Measurements from ENCODE around the gene PDE6H.

DNA sequence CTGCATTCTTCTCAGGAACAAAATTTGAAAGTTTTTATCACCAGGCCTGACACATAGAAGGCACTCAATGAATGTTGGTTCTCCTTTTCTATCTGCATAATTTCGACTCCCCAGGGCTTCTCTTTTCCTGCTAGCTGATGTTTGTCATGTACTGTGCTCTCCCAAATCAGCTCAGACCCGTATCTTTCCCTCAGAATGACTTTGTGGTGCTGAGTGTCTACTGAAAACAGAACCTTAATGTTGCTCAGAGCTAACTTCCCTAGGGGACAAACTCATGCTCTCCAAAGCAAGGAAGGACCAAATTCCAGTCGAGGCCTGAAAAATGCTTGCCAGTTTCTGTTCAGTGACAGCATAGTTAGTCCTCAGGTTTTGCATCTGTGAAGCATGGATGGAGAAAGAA, 13.4 kb upstream of the PDE6H start:
- TF ChIP-seq, protein P1, sequence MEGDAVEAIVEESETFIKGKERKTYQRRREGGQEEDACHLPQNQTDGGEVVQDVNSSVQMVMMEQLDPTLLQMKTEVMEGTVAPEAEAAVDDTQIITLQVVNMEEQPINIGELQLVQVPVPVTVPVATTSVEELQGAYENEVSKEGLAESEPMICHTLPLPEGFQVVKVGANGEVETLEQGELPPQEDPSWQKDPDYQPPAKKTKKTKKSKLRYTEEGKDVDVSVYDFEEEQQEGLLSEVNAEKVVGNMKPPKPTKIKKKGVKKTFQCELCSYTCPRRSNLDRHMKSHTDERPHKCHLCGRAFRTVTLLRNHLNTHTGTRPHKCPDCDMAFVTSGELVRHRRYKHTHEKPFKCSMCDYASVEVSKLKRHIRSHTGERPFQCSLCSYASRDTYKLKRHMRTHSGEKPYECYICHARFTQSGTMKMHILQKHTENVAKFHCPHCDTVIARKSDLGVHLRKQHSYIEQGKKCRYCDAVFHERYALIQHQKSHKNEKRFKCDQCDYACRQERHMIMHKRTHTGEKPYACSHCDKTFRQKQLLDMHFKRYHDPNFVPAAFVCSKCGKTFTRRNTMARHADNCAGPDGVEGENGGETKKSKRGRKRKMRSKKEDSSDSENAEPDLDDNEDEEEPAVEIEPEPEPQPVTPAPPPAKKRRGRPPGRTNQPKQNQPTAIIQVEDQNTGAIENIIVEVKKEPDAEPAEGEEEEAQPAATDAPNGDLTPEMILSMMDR (conservative IDR thresholded peaks at IDR 0.05): no peak
- TF ChIP-seq EZH2 (IDR thresholded peaks at IDR 0.05; ENCODE audit: low read depth): no peak
